Measurements from ENCODE around the gene EPS15. TPM values are rescaled to one million over a fixed set of nuclear protein-coding genes. Genes with fewer than 3 reads are reported as not detected.

Gene EPS15
- total and polyA plus RNA-seq, 2 of the 13 experiments (the other 11 are each of a cell fraction or from before 2014, with no cell fraction given): 14.3 to 19.3 TPM

DNA sequence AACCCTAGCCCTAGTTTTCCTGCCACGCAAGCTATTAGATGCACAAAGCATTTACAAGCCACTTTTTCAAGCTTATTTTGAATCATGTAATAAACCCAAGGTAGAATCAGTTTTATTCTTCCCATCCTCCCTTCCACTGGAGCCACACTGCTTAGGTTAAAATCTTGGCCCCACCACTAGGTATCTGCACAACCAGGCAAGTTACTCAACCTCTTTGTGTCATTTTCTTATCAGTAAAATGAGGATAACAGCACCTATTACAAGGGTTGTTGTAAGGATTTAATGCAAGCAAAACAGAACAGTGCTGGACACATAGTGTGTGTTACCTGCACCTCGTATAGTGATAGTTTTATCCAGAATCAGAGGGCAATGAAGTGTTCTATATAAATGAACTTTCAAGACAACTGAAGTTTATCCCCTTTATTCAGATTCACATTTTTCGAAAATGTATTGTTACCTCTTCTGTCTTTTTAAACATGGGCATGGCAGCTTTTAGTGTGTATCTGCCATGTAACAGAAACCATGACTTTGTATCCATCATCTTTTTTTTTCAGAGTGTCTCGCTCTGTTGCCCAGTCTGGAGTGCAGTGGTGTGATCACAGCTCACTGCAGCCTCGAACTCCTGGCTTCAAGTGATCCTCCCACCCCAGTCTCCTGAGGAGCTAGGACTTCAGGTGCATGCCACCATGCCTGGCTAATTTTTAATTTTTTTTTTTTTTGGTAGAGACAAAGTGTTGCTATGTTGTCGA, 171.5 kb downstream of the EPS15 start:
- no peak overlapping the region for H3K27ac ChIP-seq (ENCODE audit: extremely low read length, insufficient read depth, low read length)
- H3K4me2 ChIP-seq (ENCODE audit: low read depth, low read length): no peak overlapping the region
- no peaks in the 10 kb centered on the region for H3K79me2 ChIP-seq (ENCODE audit: insufficient read depth, low read length)
- intact Hi-C loops (cut with micrococcal nuclease; ENCODE audit: unreplicated experiment): no loop called here
- H3K27me3 ChIP-seq (ENCODE audit: control insufficient read depth in 1 of 2, insufficient read depth in 2 of 2, low read length in 2 of 2): peaks cover 5 to 30% of the 10 kb centered on the region in 2 experiments; a peak in 4 of 5 replicates
- POLR2A ChIA-PET: interaction anchor here (1.6 kb wide), 1 partner anchor 11 kb away, joined by 3 read pairs; no protein-coding TSS in a partner anchor
- TF ChIP-seq, protein P1, sequence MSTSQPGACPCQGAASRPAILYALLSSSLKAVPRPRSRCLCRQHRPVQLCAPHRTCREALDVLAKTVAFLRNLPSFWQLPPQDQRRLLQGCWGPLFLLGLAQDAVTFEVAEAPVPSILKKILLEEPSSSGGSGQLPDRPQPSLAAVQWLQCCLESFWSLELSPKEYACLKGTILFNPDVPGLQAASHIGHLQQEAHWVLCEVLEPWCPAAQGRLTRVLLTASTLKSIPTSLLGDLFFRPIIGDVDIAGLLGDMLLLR (CRISPR knock-in tag; IDR thresholded peaks at IDR 0.05): no peak
- TF ChIP-seq, protein P2, sequence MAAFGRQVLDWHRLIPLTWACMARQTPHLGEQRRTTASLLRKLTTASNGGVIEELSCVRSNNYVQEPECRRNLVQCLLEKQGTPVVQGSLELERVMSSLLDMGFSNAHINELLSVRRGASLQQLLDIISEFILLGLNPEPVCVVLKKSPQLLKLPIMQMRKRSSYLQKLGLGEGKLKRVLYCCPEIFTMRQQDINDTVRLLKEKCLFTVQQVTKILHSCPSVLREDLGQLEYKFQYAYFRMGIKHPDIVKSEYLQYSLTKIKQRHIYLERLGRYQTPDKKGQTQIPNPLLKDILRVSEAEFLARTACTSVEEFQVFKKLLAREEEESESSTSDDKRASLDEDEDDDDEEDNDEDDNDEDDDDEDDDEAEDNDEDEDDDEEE (CRISPR knock-in tag; IDR thresholded peaks at IDR 0.05): no peak
- no peak for TF ChIP-seq ZBTB34 (CRISPR knock-in tag; IDR thresholded peaks at IDR 0.05)
- TF ChIP-seq, protein P3, sequence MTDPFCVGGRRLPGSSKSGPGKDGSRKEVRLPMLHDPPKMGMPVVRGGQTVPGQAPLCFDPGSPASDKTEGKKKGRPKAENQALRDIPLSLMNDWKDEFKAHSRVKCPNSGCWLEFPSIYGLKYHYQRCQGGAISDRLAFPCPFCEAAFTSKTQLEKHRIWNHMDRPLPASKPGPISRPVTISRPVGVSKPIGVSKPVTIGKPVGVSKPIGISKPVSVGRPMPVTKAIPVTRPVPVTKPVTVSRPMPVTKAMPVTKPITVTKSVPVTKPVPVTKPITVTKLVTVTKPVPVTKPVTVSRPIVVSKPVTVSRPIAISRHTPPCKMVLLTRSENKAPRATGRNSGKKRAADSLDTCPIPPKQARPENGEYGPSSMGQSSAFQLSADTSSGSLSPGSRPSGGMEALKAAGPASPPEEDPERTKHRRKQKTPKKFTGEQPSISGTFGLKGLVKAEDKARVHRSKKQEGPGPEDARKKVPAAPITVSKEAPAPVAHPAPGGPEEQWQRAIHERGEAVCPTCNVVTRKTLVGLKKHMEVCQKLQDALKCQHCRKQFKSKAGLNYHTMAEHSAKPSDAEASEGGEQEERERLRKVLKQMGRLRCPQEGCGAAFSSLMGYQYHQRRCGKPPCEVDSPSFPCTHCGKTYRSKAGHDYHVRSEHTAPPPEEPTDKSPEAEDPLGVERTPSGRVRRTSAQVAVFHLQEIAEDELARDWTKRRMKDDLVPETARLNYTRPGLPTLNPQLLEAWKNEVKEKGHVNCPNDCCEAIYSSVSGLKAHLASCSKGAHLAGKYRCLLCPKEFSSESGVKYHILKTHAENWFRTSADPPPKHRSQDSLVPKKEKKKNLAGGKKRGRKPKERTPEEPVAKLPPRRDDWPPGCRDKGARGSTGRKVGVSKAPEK (CRISPR knock-in tag; IDR thresholded peaks at IDR 0.05; ENCODE audit: borderline replicate concordance): no peak
- no peak for TF ChIP-seq ZNF282 (IDR thresholded peaks at IDR 0.05; ENCODE audit: partially characterized antibody)
- no peak for TF ChIP-seq ZNF256 (CRISPR knock-in tag; conservative IDR thresholded peaks at IDR 0.05)
- TF ChIP-seq ZNF17 (CRISPR knock-in tag; IDR thresholded peaks at IDR 0.05): no peak
- TF ChIP-seq CREM (IDR thresholded peaks at IDR 0.05): no peak
- no peak for TF ChIP-seq CREM (CRISPR knock-in tag; IDR thresholded peaks at IDR 0.05)
- TF ChIP-seq SALL1 (CRISPR knock-in tag; IDR thresholded peaks at IDR 0.05): no peak
- no peak for TF ChIP-seq CEBPB (IDR thresholded peaks at IDR 0.05; ENCODE audit: borderline replicate concordance, low read depth, low read length)
- no peak for TF ChIP-seq HNRNPL (IDR thresholded peaks at IDR 0.05; ENCODE audit: low read depth, low read length)
- TF ChIP-seq ZNF792 (CRISPR knock-in tag; IDR thresholded peaks at IDR 0.05): no peak
- TF ChIP-seq ETS1 (CRISPR knock-in tag; IDR thresholded peaks at IDR 0.05): no peak
- no peak for TF ChIP-seq CHCHD3 (CRISPR knock-in tag; IDR thresholded peaks at IDR 0.05)
- no peaks in the 10 kb centered on the region for H4K20me1 ChIP-seq (ENCODE audit: insufficient read depth, low read length)
- H3K4me3 ChIP-seq (replicated peaks in 1 of 3; ENCODE audit: insufficient read depth in 1 of 3, low read depth in 2 of 3, low read length in 3 of 3): no peak overlapping the region
- H2AFZ ChIP-seq (ENCODE audit: low read length): no peak overlapping the region
- H3K4me1 ChIP-seq (ENCODE audit: insufficient read depth, low read length): peaks cover 24% of the 10 kb centered on the region
- BruUV-seq (replicated peaks): no TSS peak
- FAIRE-seq (no peak), DNase-seq (ENCODE audit: low spot score) (no peak), ATAC-seq (no peak)
- in situ Hi-C loops (cut with HindIII; ENCODE audit: extremely low pct_ligation_motif_present, low pct_unique_long_range_greater_than_20kb): no loop called here
- WGBS (ENCODE audit: low lambda C conversion rate): 58% methylated on average over 6 of the region's 6 CpGs
- CTCF ChIA-PET (ENCODE audit: low intra/inter-chr PET ratio, low total read pairs): no interaction called here
- no peak overlapping the region for H3K9ac ChIP-seq (ENCODE audit: insufficient read depth, low read depth, low read length)
- H3K36me3 ChIP-seq (replicated peaks in 1 of 2; ENCODE audit: control insufficient read depth in 1 of 2, insufficient read depth in 2 of 2, low read length in 2 of 2): no peaks in the 10 kb centered on the region
- no peaks in the 10 kb centered on the region for H3K9me3 ChIP-seq (ENCODE audit: low read length)
